ENCODE measurements around the gene EMILIN2. TPM values are rescaled to one million over a fixed set of nuclear protein-coding genes. Genes with fewer than 3 reads are reported as not detected.

The EMILIN2 gene
- total and polyA plus RNA-seq, 2 of the 8 experiments (the other 6 are each of a cell fraction or from before 2014, with no cell fraction given), result 6.0 to 7.5 TPM

GRCh38 chr18:2884706-2885285 is 38.0 kb downstream of the EMILIN2 start:
- H4K5ac ChIP-seq (ENCODE audit: insufficient read length, low read depth, low read length), result no peak overlapping the region
- no peaks in the 10 kb centered on the region for H4K20me1 ChIP-seq (replicated peaks in 1 of 2; ENCODE audit: control insufficient read depth in 1 of 2, insufficient read depth in 2 of 2, low read length in 2 of 2)
- H3K4me1 ChIP-seq (replicated peaks in 1 of 4; ENCODE audit: control insufficient read depth in 3 of 4, insufficient read depth in 4 of 4, low read length in 3 of 4), result no peaks in the 10 kb centered on the region
- no peak overlapping the region for H3K4ac ChIP-seq (replicated peaks; ENCODE audit: insufficient read length, low read depth, low read length)
- no peak overlapping the region for H3K4me3 ChIP-seq (ENCODE audit: extremely low read depth in 1 of 4, insufficient read depth in 2 of 4, low read depth in 3 of 4, low read length in 4 of 4)
- H2BK5ac ChIP-seq (ENCODE audit: low read depth, low read length), result no peak overlapping the region
- H4K91ac ChIP-seq (replicated peaks; ENCODE audit: insufficient read length, low read length), result no peak overlapping the region
- no peak overlapping the region for H2AK5ac ChIP-seq (ENCODE audit: low read depth, low read length)
- ChIA-PET CTCF (ENCODE audit: partially characterized antibody) (interaction anchor here (1.0 kb wide), 1 partner anchor 15 kb away, joined by 3 read pairs; no protein-coding TSS in a partner anchor), POLR2A (ENCODE audit: partially characterized antibody) (interaction anchor here (1.1 to 2.1 kb wide), 2 partner anchors 9 to 14 kb away, joined by 3 to 5 read pairs; no protein-coding TSS in a partner anchor)
- no peaks in the 10 kb centered on the region for H3K36me3 ChIP-seq (ENCODE audit: control insufficient read depth in 2 of 4, insufficient read depth in 4 of 4, low read length in 3 of 4)
- H3K79me1 ChIP-seq (ENCODE audit: low read depth, low read length), result no peaks in the 10 kb centered on the region
- H3K9me3 ChIP-seq (ENCODE audit: insufficient read depth in 2 of 2, low read depth in 1 of 2, low read length in 1 of 2), result 0 out of 4 replicates have a peak, but pooled peaks cover 0 to 2% of the 10 kb centered on the region in 2 experiments
- H3K27ac ChIP-seq (ENCODE audit: low read depth, low read length), result no peak overlapping the region
- no peaks in the 10 kb centered on the region for H3K27me3 ChIP-seq (replicated peaks in 1 of 4; ENCODE audit: control insufficient read depth in 3 of 4, extremely low read depth in 1 of 4, insufficient read depth in 3 of 4, low read length in 3 of 4)
- H3K23me2 ChIP-seq (ENCODE audit: low read depth, low read length), result no peaks in the 10 kb centered on the region
- no peak overlapping the region for H3K4me2 ChIP-seq (ENCODE audit: insufficient read depth in 1 of 2, low read depth in 2 of 2, low read length in 2 of 2)
- H3K9ac ChIP-seq (replicated peaks in 1 of 4; ENCODE audit: extremely low read depth in 1 of 4, low read depth in 3 of 4, low read length in 3 of 4), result no peak overlapping the region
- DNase-seq (ENCODE audit: low read depth in 1 of 2, low spot score in 2 of 2) (peak in 1 of 2 experiments; percentile 28), FAIRE-seq (no peak)
- no peak overlapping the region for H2BK15ac ChIP-seq (ENCODE audit: low read length)
- TF ChIP-seq TEAD4 (IDR thresholded peaks at IDR 0.05; ENCODE audit: low read depth, low read length) (no peak), CREB1 (IDR thresholded peaks at IDR 0.05) (no peak), BACH1 (IDR thresholded peaks at IDR 0.05; ENCODE audit: low read length) (no peak), POU5F1 (IDR thresholded peaks at IDR 0.05; ENCODE audit: low read depth, low read length) (no peak), EZH2 (IDR thresholded peaks at IDR 0.05; ENCODE audit: low read depth, low read length, severe bottlenecking) (no peak), BRCA1 (IDR thresholded peaks at IDR 0.05; ENCODE audit: low read depth, low read length) (no peak), CEBPB (IDR thresholded peaks at IDR 0.05; ENCODE audit: low read depth, low read length) (no peak), SP2 (IDR thresholded peaks at IDR 0.05; ENCODE audit: low read length) (no peak), BCL11A (IDR thresholded peaks at IDR 0.05; ENCODE audit: low read depth in 2 of 2, low read length in 2 of 2) (no peak), TAF1 (IDR thresholded peaks at IDR 0.05; ENCODE audit: low read depth, low read length) (no peak), CHD2 (IDR thresholded peaks at IDR 0.05; ENCODE audit: low read length) (no peak), JUND (IDR thresholded peaks at IDR 0.05; ENCODE audit: low read length) (no peak)
- no peak overlapping the region for H2AFZ ChIP-seq (ENCODE audit: low read length)
- no peak overlapping the region for H3K23ac ChIP-seq (ENCODE audit: insufficient read length)
- H2BK20ac ChIP-seq (ENCODE audit: low read length), result no peak overlapping the region
- no peak overlapping the region for H2BK120ac ChIP-seq (replicated peaks; ENCODE audit: low read depth, low read length)
- no peak overlapping the region for H3K14ac ChIP-seq (ENCODE audit: insufficient read length)
- H4K8ac ChIP-seq (ENCODE audit: extremely low read depth, insufficient read depth, low read length), result no peak overlapping the region
- no peak overlapping the region for H3K56ac ChIP-seq (replicated peaks; ENCODE audit: insufficient read length, low read depth, low read length)
- WGBS, 2 experiments (ENCODE audit: extremely low coverage in 1 of 2, insufficient coverage in 1 of 2, insufficient read length in 1 of 2, insufficient replicate concordance in 2 of 2, low coverage in 1 of 2, low lambda C conversion rate in 2 of 2, missing lambda C conversion rate in 1 of 2), result 81% methylated on average over 13 of the region's 13 CpGs; no CpG with 5 or more reads in 1 of the 2 experiments
- H3K18ac ChIP-seq (ENCODE audit: extremely low read depth, low read length), result no peak overlapping the region
- H3K79me2 ChIP-seq (ENCODE audit: control insufficient read depth in 1 of 2, insufficient read depth in 2 of 2, low read length in 2 of 2), result no peaks in the 10 kb centered on the region
- H2BK12ac ChIP-seq (ENCODE audit: low read depth, low read length), result peak overlapping the region; percentile 77; the same call in 1 of the 2 replicates
